ENCODE measurements around the gene IGSF9.

The IGSF9 gene

GRCh38 chr1:159973350-159973940 is 28.0 kb upstream of the IGSF9 start:
- no peak for DNase-seq

- no peak for DNase-seq
Measured at GRCh38 chr1:159972443-159973205, 27.2 kb upstream of the IGSF9 start.

DNA sequence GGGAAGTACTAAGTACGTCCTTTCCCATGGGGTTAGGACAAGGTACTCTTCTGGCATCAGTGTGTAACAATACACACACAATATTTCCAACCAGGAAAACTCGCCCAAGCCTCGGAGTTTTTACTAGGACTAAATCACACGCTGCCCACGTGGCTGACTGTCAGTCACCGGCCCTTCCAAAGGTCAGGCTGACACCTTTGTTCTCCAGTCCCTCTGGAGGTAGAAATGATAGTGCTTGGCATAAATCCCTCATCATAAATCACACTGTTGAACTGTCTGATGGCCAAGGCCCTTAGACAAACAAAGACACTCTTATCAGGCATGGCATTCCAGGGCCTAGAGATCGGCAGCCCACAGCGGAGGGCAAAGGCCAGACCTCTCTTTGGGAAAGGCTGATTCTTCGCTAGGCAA is 25.5 kb upstream of the IGSF9 start:
- no peak for DNase-seq

DNA sequence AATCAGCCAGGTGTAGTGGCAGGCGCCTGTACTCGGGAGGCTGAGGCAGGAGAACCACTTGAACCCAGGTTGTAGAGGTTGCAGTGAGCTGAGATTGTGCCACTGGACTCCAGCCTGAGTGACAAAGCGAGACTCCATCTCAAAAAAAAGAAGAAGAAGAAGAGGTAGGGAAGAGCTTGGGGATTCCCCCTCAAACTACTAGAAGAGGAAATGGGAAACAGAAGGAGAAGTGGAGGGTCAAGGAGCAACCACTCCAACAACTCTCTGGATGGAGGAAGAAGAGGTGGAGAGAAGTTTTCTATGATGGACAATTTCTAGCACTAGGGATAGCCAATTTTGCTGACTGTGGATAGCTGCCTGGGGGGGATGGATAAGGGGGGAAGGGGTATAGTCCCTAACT is 23.5 kb upstream of the IGSF9 start:
- DNase-seq: no peak

GRCh38 chr1:159965263-159965662 is 19.9 kb upstream of the IGSF9 start:
- DNase-seq: no peak

DNA sequence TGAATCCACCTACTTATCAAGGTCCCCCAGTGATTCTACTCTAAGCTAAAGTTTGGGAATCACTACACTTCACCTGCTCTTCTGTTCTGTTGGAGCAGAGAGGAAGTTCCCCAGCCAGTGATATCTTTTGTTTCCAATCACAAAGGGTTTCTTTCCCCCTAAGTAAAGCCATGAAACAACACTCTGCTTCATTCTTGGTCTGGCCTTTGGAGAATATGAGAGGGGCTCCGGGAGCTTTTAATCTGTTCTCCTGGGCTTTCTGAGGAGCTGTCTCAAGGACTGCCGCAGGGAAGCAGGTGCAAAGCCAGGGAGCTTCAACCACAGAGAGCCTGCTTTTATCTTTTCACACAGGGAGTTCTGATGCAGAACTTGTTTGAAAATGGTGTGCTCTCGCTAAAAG is 18.7 kb upstream of the IGSF9 start:
- no peak for DNase-seq

GRCh38 chr1:159962176-159962575 is 16.8 kb upstream of the IGSF9 start:
- DNase-seq: no peak

- no peak for DNase-seq
Measured at GRCh38 chr1:159961636-159962035, 16.2 kb upstream of the IGSF9 start.

- DNase-seq: no peak
Measured at GRCh38 chr1:159960721-159961381, 15.4 kb upstream of the IGSF9 start.

GRCh38 chr1:159959451-159959850 is 14.0 kb upstream of the IGSF9 start:
- no peak for DNase-seq

DNA sequence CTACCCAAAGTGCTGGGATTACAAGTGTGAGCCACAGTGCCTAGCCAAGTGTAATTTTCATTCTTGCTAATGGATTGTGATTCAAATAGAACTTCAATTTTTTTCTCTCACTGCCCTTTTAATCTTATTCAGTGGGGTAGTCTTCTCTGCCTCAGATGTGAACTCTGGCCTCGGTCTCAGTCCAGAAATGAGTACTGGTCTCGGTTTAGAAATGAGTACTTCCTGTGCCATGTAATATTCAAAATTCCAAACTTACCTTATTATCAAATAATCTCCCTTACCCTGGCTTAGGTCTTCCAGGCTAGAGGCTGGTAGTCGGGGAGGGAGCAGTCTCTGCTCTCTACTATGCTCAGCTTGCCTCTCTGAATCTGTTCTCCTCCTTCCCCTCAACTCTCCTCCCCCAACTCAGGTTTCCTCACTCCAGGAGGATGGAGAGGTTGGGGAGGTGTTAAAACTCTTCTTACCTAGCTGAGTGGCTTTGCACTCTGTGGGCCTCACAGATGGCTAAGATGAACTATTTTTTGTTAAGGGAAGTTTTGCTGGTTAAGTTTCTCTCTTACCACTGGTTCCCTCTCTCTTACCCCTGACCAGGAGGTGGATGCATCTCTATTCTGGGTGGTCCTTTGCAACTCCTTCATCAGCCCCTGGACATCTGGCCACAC is 13.4 kb upstream of the IGSF9 start:
- no peak for DNase-seq

- DNase-seq: peak; percentile 84
Measured at GRCh38 chr1:159957824-159958268, 12.4 kb upstream of the IGSF9 start.

DNA sequence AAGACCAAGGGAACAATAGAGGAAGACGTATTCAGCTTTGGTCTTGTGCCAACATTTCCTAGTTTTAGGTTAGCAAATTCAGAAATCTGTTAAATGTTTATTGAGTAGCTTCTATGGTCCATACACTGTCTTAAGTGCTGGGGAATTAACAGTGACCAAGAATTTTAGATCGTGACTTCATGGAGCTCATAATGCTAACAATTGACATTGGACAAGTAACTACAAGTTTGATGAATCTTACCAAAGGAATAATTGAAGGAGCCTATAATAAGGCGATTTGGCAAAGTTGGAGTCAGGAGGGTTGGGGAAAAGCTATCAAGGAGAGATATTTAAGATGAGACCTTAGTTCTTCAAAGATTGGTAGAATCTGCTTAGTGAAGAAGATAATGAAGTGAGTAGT is 10.0 kb upstream of the IGSF9 start:
- no peak for DNase-seq

GRCh38 chr1:159953536-159954515 is 8.4 kb upstream of the IGSF9 start, which contains the start of gene SLAMF9:
TSS of gene SLAMF9 (minus strand) at chr1:159954237. CDS start at chr1:159954137, 100 bp downstream.
- DNase-seq: peak; percentile 40

- no peak for DNase-seq
Measured at GRCh38 chr1:159952932-159953331, 7.5 kb upstream of the IGSF9 start.

GRCh38 chr1:159951551-159951950 is 6.1 kb upstream of the IGSF9 start:
- no peak for DNase-seq

- DNase-seq: no peak
Measured at GRCh38 chr1:159951016-159951415, 5.6 kb upstream of the IGSF9 start.

- DNase-seq: no peak
Measured at GRCh38 chr1:159949981-159950381, 4.6 kb upstream of the IGSF9 start.

GRCh38 chr1:159949123-159949522 is 3.7 kb upstream of the IGSF9 start:
- DNase-seq: no peak

- DNase-seq: no peak
Measured at GRCh38 chr1:159947942-159948341, 2.5 kb upstream of the IGSF9 start.

GRCh38 chr1:159946242-159947187 is 1.1 kb upstream of the IGSF9 start:
- DNase-seq: no peak
